Measurements from ENCODE around the gene CPSF7.

The CPSF7 gene

GRCh38 chr11:61370349-61371005, 59.3 kb downstream of the CPSF7 start:
- Histone ChIP-seq H2AFZ (ENCODE audit: low read depth, low read length) (no peak overlapping the region), H3K27me3 (ENCODE audit: insufficient read depth, low read length) (no peaks in the 10 kb centered on the region), H3K9me3 (ENCODE audit: low read length) (peaks cover 12% of the 10 kb centered on the region), H3K36me3 (ENCODE audit: insufficient read depth, low read length) (peaks cover 75% of the 10 kb centered on the region), H3K4me1 (ENCODE audit: insufficient read depth, low read length) (no peaks in the 10 kb centered on the region), H3K4me3 (ENCODE audit: low read length) (no peak overlapping the region)

GRCh38 chr11:61369372-61370348, 60.1 kb downstream of the CPSF7 start:
- H2AFZ ChIP-seq (ENCODE audit: low read depth, low read length), result no peak overlapping the region
- H3K4me1 ChIP-seq (ENCODE audit: insufficient read depth, low read length), result no peaks in the 10 kb centered on the region
- no peak overlapping the region for H3K4me3 ChIP-seq (ENCODE audit: low read length)
- peaks cover 72% of the 10 kb centered on the region for H3K36me3 ChIP-seq (ENCODE audit: insufficient read depth, low read length)
- H3K9me3 ChIP-seq (ENCODE audit: low read length), result peaks cover 12% of the 10 kb centered on the region
- H3K27me3 ChIP-seq (ENCODE audit: insufficient read depth, low read length), result no peaks in the 10 kb centered on the region

GRCh38 chr11:61368646-61369045, 61.1 kb downstream of the CPSF7 start:
- H3K36me3 ChIP-seq (ENCODE audit: insufficient read depth, low read length), result peaks cover 77% of the 10 kb centered on the region
- H3K4me1 ChIP-seq (ENCODE audit: insufficient read depth, low read length), result no peaks in the 10 kb centered on the region
- H3K9me3 ChIP-seq (ENCODE audit: low read length), result peaks cover 12% of the 10 kb centered on the region
- H3K4me3 ChIP-seq (ENCODE audit: low read length), result no peak overlapping the region
- H3K27me3 ChIP-seq (ENCODE audit: insufficient read depth, low read length), result no peaks in the 10 kb centered on the region
- H2AFZ ChIP-seq (ENCODE audit: low read depth, low read length), result no peak overlapping the region

GRCh38 chr11:61367406-61367805, 62.4 kb downstream of the CPSF7 start:
- Histone ChIP-seq H3K27me3 (ENCODE audit: insufficient read depth, low read length) (no peaks in the 10 kb centered on the region), H3K36me3 (ENCODE audit: insufficient read depth, low read length) (peaks cover 75% of the 10 kb centered on the region), H3K4me3 (ENCODE audit: low read length) (no peak overlapping the region), H3K4me1 (ENCODE audit: insufficient read depth, low read length) (peaks cover 6% of the 10 kb centered on the region), H3K9me3 (ENCODE audit: low read length) (peaks cover 6% of the 10 kb centered on the region), H2AFZ (ENCODE audit: low read depth, low read length) (no peak overlapping the region)

GRCh38 chr11:61364012-61364675, 65.6 kb downstream of the CPSF7 start:
- Histone ChIP-seq H2AFZ (ENCODE audit: low read depth, low read length) (no peak overlapping the region), H3K36me3 (ENCODE audit: insufficient read depth, low read length) (peaks cover 51% of the 10 kb centered on the region), H3K4me1 (ENCODE audit: insufficient read depth, low read length) (peaks cover 11% of the 10 kb centered on the region), H3K9me3 (ENCODE audit: low read length) (no peaks in the 10 kb centered on the region), H3K4me3 (ENCODE audit: low read length) (peak overlapping the region; percentile 87), H3K27me3 (ENCODE audit: insufficient read depth, low read length) (no peaks in the 10 kb centered on the region)

GRCh38 chr11:61362542-61362875, 67.3 kb downstream of the CPSF7 start:
- Histone ChIP-seq H3K9me3 (ENCODE audit: low read length) (no peaks in the 10 kb centered on the region), H3K27me3 (ENCODE audit: insufficient read depth, low read length) (no peaks in the 10 kb centered on the region), H2AFZ (ENCODE audit: low read depth, low read length) (peak overlapping the region; percentile 29), H3K4me1 (ENCODE audit: insufficient read depth, low read length) (peaks cover 11% of the 10 kb centered on the region), H3K36me3 (ENCODE audit: insufficient read depth, low read length) (peaks cover 36% of the 10 kb centered on the region), H3K4me3 (ENCODE audit: low read length) (peak overlapping the region; percentile 87)

- H3K4me3 ChIP-seq (ENCODE audit: low read length), result peak within 1 kb of the TSS; percentile 87
- H2AFZ ChIP-seq (ENCODE audit: low read depth, low read length), result peak within 1 kb of the TSS; percentile 29
- H3K4me1 ChIP-seq (ENCODE audit: insufficient read depth, low read length), result peaks cover 11% of the 10 kb centered on the region
- no peaks in the 10 kb centered on the region for H3K27me3 ChIP-seq (ENCODE audit: insufficient read depth, low read length)
- peaks cover 31% of the 10 kb centered on the region for H3K36me3 ChIP-seq (ENCODE audit: insufficient read depth, low read length)
- no peaks in the 10 kb centered on the region for H3K9me3 ChIP-seq (ENCODE audit: low read length)
Measured at GRCh38 chr11:61361741-61362541, 67.8 kb downstream of the CPSF7 start, which contains the start of the genes CYB561A3 and TMEM138. Gene CYB561A3, minus strand, starts transcription at chr11:61361882. Its CDS starts 5,169 bp downstream, at chr11:61356713. Gene TMEM138, plus strand, starts transcription at chr11:61362374. Its CDS starts 2,017 bp downstream, at chr11:61364391.

GRCh38 chr11:61361237-61361740, 68.5 kb downstream of the CPSF7 start:
- Histone ChIP-seq H3K36me3 (ENCODE audit: insufficient read depth, low read length) (peaks cover 24% of the 10 kb centered on the region), H3K27me3 (ENCODE audit: insufficient read depth, low read length) (no peaks in the 10 kb centered on the region), H3K9me3 (ENCODE audit: low read length) (no peaks in the 10 kb centered on the region), H3K4me3 (ENCODE audit: low read length) (peak overlapping the region; percentile 87), H2AFZ (ENCODE audit: low read depth, low read length) (peak overlapping the region; percentile 29), H3K4me1 (ENCODE audit: insufficient read depth, low read length) (peaks cover 11% of the 10 kb centered on the region)

GRCh38 chr11:61359516-61359915, 70.3 kb downstream of the CPSF7 start:
- peaks cover 11% of the 10 kb centered on the region for H3K4me1 ChIP-seq (ENCODE audit: insufficient read depth, low read length)
- no peaks in the 10 kb centered on the region for H3K27me3 ChIP-seq (ENCODE audit: insufficient read depth, low read length)
- no peak overlapping the region for H2AFZ ChIP-seq (ENCODE audit: low read depth, low read length)
- H3K4me3 ChIP-seq (ENCODE audit: low read length), result no peak overlapping the region
- peaks cover 12% of the 10 kb centered on the region for H3K36me3 ChIP-seq (ENCODE audit: insufficient read depth, low read length)
- no peaks in the 10 kb centered on the region for H3K9me3 ChIP-seq (ENCODE audit: low read length)

- Histone ChIP-seq H3K27me3 (ENCODE audit: insufficient read depth, low read length) (no peaks in the 10 kb centered on the region), H3K4me3 (ENCODE audit: low read length) (no peak overlapping the region), H3K9me3 (ENCODE audit: low read length) (no peaks in the 10 kb centered on the region), H2AFZ (ENCODE audit: low read depth, low read length) (no peak overlapping the region), H3K4me1 (ENCODE audit: insufficient read depth, low read length) (peaks cover 11% of the 10 kb centered on the region), H3K36me3 (ENCODE audit: insufficient read depth, low read length) (peaks cover 2% of the 10 kb centered on the region)
Measured at GRCh38 chr11:61358566-61358965, 71.2 kb downstream of the CPSF7 start.

GRCh38 chr11:61357894-61358239, 71.9 kb downstream of the CPSF7 start:
- H3K4me1 ChIP-seq (ENCODE audit: insufficient read depth, low read length), result peaks cover 5% of the 10 kb centered on the region
- H3K36me3 ChIP-seq (ENCODE audit: insufficient read depth, low read length), result no peaks in the 10 kb centered on the region
- H3K9me3 ChIP-seq (ENCODE audit: low read length), result no peaks in the 10 kb centered on the region
- H2AFZ ChIP-seq (ENCODE audit: low read depth, low read length), result no peak overlapping the region
- H3K27me3 ChIP-seq (ENCODE audit: insufficient read depth, low read length), result no peaks in the 10 kb centered on the region
- no peak overlapping the region for H3K4me3 ChIP-seq (ENCODE audit: low read length)

- peaks cover 5% of the 10 kb centered on the region for H3K4me1 ChIP-seq (ENCODE audit: insufficient read depth, low read length)
- H2AFZ ChIP-seq (ENCODE audit: low read depth, low read length), result no peak overlapping the region
- H3K27me3 ChIP-seq (ENCODE audit: insufficient read depth, low read length), result no peaks in the 10 kb centered on the region
- H3K4me3 ChIP-seq (ENCODE audit: low read length), result no peak overlapping the region
- H3K9me3 ChIP-seq (ENCODE audit: low read length), result no peaks in the 10 kb centered on the region
- no peaks in the 10 kb centered on the region for H3K36me3 ChIP-seq (ENCODE audit: insufficient read depth, low read length)
Measured at GRCh38 chr11:61357233-61357893, 72.4 kb downstream of the CPSF7 start.

Measured in neuron (in vitro differentiated cells).